Prostate gland (tissue), 2 donors: ENCODE measurements around the gene NRXN2.
"Not testable (repeated sequence)": the region's sequence is repeated elsewhere in the genome, so short reads cannot be mapped to it uniquely, and the experiment has no call there.

ENCODE experiments used
- CTCF ChIP-seq, 4 experiments: fragments of 200-600 bp in 2 of 4; fragments of 450-650 bp in 2 of 4; sonication (generic) in 2 of 4; IDR thresholded peaks; 1 replicate in 3 of 4; 2 replicates in 1 of 4; pipeline ENCODE4 v1.5.1; 2016 to 2019; ENCODE audit warnings: antibody characterized with exemption in 4 of 4, mild to moderate bottlenecking in 2 of 4, moderate library complexity in 2 of 4
- POLR2A ChIP-seq: fragments of 450-650 bp; IDR thresholded peaks from one replicate; pipeline ENCODE4 v1.6.1; 2016; ENCODE audit warnings: antibody characterized with exemption, mild to moderate bottlenecking
- POLR2AphosphoS5 ChIP-seq: sonication (generic); formaldehyde crosslinking; IDR thresholded peaks from one replicate; pipeline ENCODE4 v1.6.1; 2017; ENCODE audit warnings: antibody characterized with exemption

GRCh38 chr11:64595922-64596321, 127.1 kb downstream of the NRXN2 start:
- not testable (repeated sequence) for TF ChIP-seq POLR2A; CTCF (IDR thresholded peaks at IDR 0.05); POLR2AphosphoS5
